Measurements from ENCODE around the gene GARIN5B. TPM values are rescaled to one million over a fixed set of nuclear protein-coding genes. Genes with fewer than 3 reads are reported as not detected.
A peak's percentile ranks its signal among the peaks of the same experiment; 100 is the strongest.

GARIN5B gene
- total and polyA plus RNA-seq, 2 of the 13 experiments (the other 11 are each of a cell fraction or from before 2014, with no cell fraction given) = not detected

DNA sequence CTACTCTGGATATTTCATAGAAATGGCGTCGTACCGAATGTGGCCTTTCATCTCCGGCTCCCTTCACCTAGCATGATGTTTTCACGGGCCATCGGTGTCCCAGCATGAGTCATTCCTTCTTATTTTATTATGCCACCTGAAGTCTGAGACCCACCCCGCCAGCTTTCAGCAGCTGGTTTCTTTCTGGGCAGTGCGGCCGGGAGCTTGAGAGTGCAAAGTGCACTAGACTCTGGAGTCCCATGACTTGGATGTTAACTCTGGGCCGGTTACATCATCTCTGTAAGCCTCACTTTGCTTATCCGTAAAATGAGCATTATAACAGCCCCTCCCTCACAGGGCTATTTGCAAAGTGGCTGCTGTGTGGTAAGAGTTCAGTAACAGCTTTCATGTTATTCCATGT is 29.2 kb downstream of the GARIN5B start (continued):
- TF ChIP-seq, protein P1, sequence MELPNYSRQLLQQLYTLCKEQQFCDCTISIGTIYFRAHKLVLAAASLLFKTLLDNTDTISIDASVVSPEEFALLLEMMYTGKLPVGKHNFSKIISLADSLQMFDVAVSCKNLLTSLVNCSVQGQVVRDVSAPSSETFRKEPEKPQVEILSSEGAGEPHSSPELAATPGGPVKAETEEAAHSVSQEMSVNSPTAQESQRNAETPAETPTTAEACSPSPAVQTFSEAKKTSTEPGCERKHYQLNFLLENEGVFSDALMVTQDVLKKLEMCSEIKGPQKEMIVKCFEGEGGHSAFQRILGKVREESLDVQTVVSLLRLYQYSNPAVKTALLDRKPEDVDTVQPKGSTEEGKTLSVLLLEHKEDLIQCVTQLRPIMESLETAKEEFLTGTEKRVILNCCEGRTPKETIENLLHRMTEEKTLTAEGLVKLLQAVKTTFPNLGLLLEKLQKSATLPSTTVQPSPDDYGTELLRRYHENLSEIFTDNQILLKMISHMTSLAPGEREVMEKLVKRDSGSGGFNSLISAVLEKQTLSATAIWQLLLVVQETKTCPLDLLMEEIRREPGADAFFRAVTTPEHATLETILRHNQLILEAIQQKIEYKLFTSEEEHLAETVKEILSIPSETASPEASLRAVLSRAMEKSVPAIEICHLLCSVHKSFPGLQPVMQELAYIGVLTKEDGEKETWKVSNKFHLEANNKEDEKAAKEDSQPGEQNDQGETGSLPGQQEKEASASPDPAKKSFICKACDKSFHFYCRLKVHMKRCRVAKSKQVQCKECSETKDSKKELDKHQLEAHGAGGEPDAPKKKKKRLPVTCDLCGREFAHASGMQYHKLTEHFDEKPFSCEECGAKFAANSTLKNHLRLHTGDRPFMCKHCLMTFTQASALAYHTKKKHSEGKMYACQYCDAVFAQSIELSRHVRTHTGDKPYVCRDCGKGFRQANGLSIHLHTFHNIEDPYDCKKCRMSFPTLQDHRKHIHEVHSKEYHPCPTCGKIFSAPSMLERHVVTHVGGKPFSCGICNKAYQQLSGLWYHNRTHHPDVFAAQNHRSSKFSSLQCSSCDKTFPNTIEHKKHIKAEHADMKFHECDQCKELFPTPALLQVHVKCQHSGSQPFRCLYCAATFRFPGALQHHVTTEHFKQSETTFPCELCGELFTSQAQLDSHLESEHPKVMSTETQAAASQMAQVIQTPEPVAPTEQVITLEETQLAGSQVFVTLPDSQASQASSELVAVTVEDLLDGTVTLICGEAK (IDR thresholded peaks at IDR 0.05) = no peak
- TF ChIP-seq, protein P1 (CRISPR knock-in tag; IDR thresholded peaks at IDR 0.05) = peak; percentile 76
- TF ChIP-seq ZFP37 (CRISPR knock-in tag; IDR thresholded peaks at IDR 0.05; ENCODE audit: borderline replicate concordance) (no peak), MAF1 (CRISPR knock-in tag; IDR thresholded peaks at IDR 0.05; ENCODE audit: borderline replicate concordance) (no peak), ZBTB3 (CRISPR knock-in tag; IDR thresholded peaks at IDR 0.05; ENCODE audit: borderline replicate concordance, low read depth) (no peak), TBP (CRISPR knock-in tag; IDR thresholded peaks at IDR 0.05) (no peak), ZNF264 (CRISPR knock-in tag; IDR thresholded peaks at IDR 0.05) (no peak), ZNF83 (CRISPR knock-in tag; IDR thresholded peaks at IDR 0.05; ENCODE audit: borderline replicate concordance) (no peak), PLRG1 (conservative IDR thresholded peaks at IDR 0.05) (no peak), ZNF235 (CRISPR knock-in tag; IDR thresholded peaks at IDR 0.05; ENCODE audit: borderline replicate concordance) (no peak), PCBP2 (optimal IDR thresholded peaks at IDR 0.05; ENCODE audit: low read depth, low read length, poor library complexity, severe bottlenecking) (no peak), FOXJ3 (CRISPR knock-in tag; IDR thresholded peaks at IDR 0.05; ENCODE audit: borderline replicate concordance) (no peak), ZNF747 (CRISPR knock-in tag; IDR thresholded peaks at IDR 0.05; ENCODE audit: borderline replicate concordance) (no peak), YY1 (IDR thresholded peaks at IDR 0.05; ENCODE audit: insufficient read depth, insufficient replicate concordance, low read depth, low read length) (no peak), CAMTA2 (CRISPR knock-in tag; IDR thresholded peaks at IDR 0.05; ENCODE audit: borderline replicate concordance) (no peak), TARDBP (CRISPR knock-in tag; IDR thresholded peaks at IDR 0.05) (0 out of 2 replicates have a peak, but pooled peaks have one; percentile 25), ZNF674 (CRISPR knock-in tag; IDR thresholded peaks at IDR 0.05; ENCODE audit: low read depth) (no peak), MYC (CRISPR knock-in tag; IDR thresholded peaks at IDR 0.05; ENCODE audit: borderline replicate concordance) (peak; percentile 45; the same call in 1 of the 2 replicates), POLR2A (IDR thresholded peaks at IDR 0.05; ENCODE audit: insufficient read depth in 1 of 2, low read depth in 2 of 2, low read length in 2 of 2) (peak; percentile 48 to 81; a peak in 3 of 4 replicates)
- TF ChIP-seq, protein P2, sequence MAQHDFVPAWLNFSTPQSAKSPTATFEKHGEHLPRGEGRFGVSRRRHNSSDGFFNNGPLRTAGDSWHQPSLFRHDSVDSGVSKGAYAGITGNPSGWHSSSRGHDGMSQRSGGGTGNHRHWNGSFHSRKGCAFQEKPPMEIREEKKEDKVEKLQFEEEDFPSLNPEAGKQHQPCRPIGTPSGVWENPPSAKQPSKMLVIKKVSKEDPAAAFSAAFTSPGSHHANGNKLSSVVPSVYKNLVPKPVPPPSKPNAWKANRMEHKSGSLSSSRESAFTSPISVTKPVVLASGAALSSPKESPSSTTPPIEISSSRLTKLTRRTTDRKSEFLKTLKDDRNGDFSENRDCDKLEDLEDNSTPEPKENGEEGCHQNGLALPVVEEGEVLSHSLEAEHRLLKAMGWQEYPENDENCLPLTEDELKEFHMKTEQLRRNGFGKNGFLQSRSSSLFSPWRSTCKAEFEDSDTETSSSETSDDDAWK (CRISPR knock-in tag; IDR thresholded peaks at IDR 0.05) = no peak
